ENCODE measurements around the gene ATMIN.

ATMIN gene

GRCh38 chr16:81035398-81035974, at the start of gene ATMIN:
Gene ATMIN (plus strand): TSS chr16:81035842. CDS start chr16:81035871, 29 bp downstream.
- peak; percentile 75 for DNase-seq

- DNase-seq, result no peak
Measured at GRCh38 chr16:80986557-80986956, 49.1 kb upstream of the ATMIN start.

- no peak for DNase-seq
Measured at GRCh38 chr16:80988756-80989155, 46.9 kb upstream of the ATMIN start.

- no peak for DNase-seq
Measured at GRCh38 chr16:80989801-80990200, 45.8 kb upstream of the ATMIN start.

- DNase-seq, result no peak
Measured at GRCh38 chr16:80990577-80990976, 45.1 kb upstream of the ATMIN start.

- DNase-seq, result no peak
Measured at GRCh38 chr16:80990978-80991377, 44.7 kb upstream of the ATMIN start.

GRCh38 chr16:80991792-80992430, 43.7 kb upstream of the ATMIN start:
- DNase-seq, result no peak

GRCh38 chr16:80992676-80993293, 42.9 kb upstream of the ATMIN start:
- no peak for DNase-seq

- DNase-seq, result no peak
Measured at GRCh38 chr16:80993307-80993706, 42.3 kb upstream of the ATMIN start.

- no peak for DNase-seq
Measured at GRCh38 chr16:80993834-80994233, 41.8 kb upstream of the ATMIN start.

GRCh38 chr16:80994451-80994850, 41.2 kb upstream of the ATMIN start:
- no peak for DNase-seq

- DNase-seq, result no peak
Measured at GRCh38 chr16:80996688-80997138, 38.9 kb upstream of the ATMIN start.

- DNase-seq, result no peak
Measured at GRCh38 chr16:80997139-80997798, 38.4 kb upstream of the ATMIN start.

GRCh38 chr16:80997964-80998620, 37.5 kb upstream of the ATMIN start:
- DNase-seq, result no peak

- DNase-seq, result no peak
Measured at GRCh38 chr16:81000873-81001272, 34.8 kb upstream of the ATMIN start.

GRCh38 chr16:81001330-81001729, 34.3 kb upstream of the ATMIN start:
- no peak for DNase-seq

GRCh38 chr16:81003064-81003463, 32.6 kb upstream of the ATMIN start:
- no peak for DNase-seq

- DNase-seq, result no peak
Measured at GRCh38 chr16:81003610-81004460, 31.8 kb upstream of the ATMIN start.

- peak; percentile 25 for DNase-seq
Measured at GRCh38 chr16:81004646-81005353, 30.8 kb upstream of the ATMIN start.

GRCh38 chr16:81005610-81006161, 30.0 kb upstream of the ATMIN start:
- no peak for DNase-seq

GRCh38 chr16:81006211-81006812, 29.3 kb upstream of the ATMIN start:
- DNase-seq, result no peak

Measured in SHP77 treated with DMSO at 0.1 percent for 48 hours (cell line).